Panc1 (cell line): Measurements from ENCODE around the gene FAM53B. TPM values are rescaled to one million over a fixed set of nuclear protein-coding genes. Genes with fewer than 3 reads are reported as not detected.
A peak's percentile ranks its signal among the peaks of the same experiment; 100 is the strongest.

Experiments
- ATAC-seq: fragments of 200-7000 bp; cut with Tn5 transposase; 2 replicates; pipeline ENCODE4 v1.9.1; 2020; ENCODE audit warnings: mild to moderate bottlenecking, moderate library complexity
- BruUV-seq: library from RNA; stranded (reverse); fragments of 400-500 nt; replicated peaks from 2 replicates; lab custom pipeline; 2021; lab: Mats Ljungman, UMichigan
- CTCF ChIA-PET: fragments of 300-600 bp; sonication (Branson Sonifier 250); formaldehyde crosslinking; loops from one replicate; lab custom pipeline; 2022; ENCODE audit warnings: antibody characterized with exemption; lab: Charles Lee
- POLR2A ChIA-PET: fragments of 300-600 bp; sonication (Branson Sonifier 250); formaldehyde crosslinking; loops from one replicate; lab custom pipeline; 2022; ENCODE audit warnings: antibody characterized with exemption; lab: Charles Lee
- DNase-seq: peaks from one replicate; pipeline ENCODE4 v3.0.0-alpha.2; 2010; ENCODE audit warnings: low read depth, low spot score
- H3K27ac ChIP-seq: 2 replicates; pipeline ENCODE4 v1.5.1; 2011; ENCODE audit warnings: mild to moderate bottlenecking, low read length, inconsistent platforms
- H3K27me3 ChIP-seq: fragments of 200-500 bp; sonication (Bioruptor generic); 2 replicates; pipeline ENCODE4 v1.6.0; 2014; ENCODE audit warnings: low read length, inconsistent platforms; ENCODE audit not compliant: control insufficient read depth, insufficient read depth
- H3K36me3 ChIP-seq: fragments of 200-500 bp; sonication (Bioruptor generic); 2 replicates; pipeline ENCODE4 v1.5.1; 2014; ENCODE audit warnings: inconsistent platforms, mild to moderate bottlenecking, low read length, moderate library complexity; ENCODE audit not compliant: control insufficient read depth, insufficient read depth
- H3K4me1 ChIP-seq: 2 replicates; pipeline ENCODE4 v1.5.1; 2011; ENCODE audit warnings: inconsistent platforms, mild to moderate bottlenecking, low read length, moderate library complexity; ENCODE audit not compliant: control insufficient read depth, insufficient read depth
- H3K4me3 ChIP-seq, 2 experiments: 2 replicates each; pipeline ENCODE4 v1.5.1; 2011 to 2012; ENCODE audit warnings: low read depth in 2 of 2, low read length in 2 of 2, mild to moderate bottlenecking in 2 of 2, inconsistent platforms in 1 of 2, moderate library complexity in 1 of 2
- H3K9me3 ChIP-seq: fragments of 200-500 bp; sonication (Bioruptor generic); 2 replicates; pipeline ENCODE4 v1.5.1; 2014; ENCODE audit warnings: low read depth, mild to moderate bottlenecking, inconsistent platforms, low read length, moderate library complexity; ENCODE audit not compliant: control insufficient read depth, insufficient read depth
- POLR2AphosphoS5 ChIP-seq: IDR thresholded peaks from 2 replicates; pipeline ENCODE4 v1.6.1; 2012; ENCODE audit warnings: mild to moderate bottlenecking, low read depth, low read length, moderate library complexity
- SIN3A ChIP-seq: IDR thresholded peaks from 2 replicates; pipeline ENCODE4 v1.6.1; 2012; ENCODE audit warnings: low read depth, mild to moderate bottlenecking, low read length, moderate library complexity, borderline replicate concordance; ENCODE audit not compliant: insufficient read depth
- TCF7L2 ChIP-seq: IDR thresholded peaks from 2 replicates; pipeline ENCODE4 v1.6.1; 2011; ENCODE audit warnings: mild to moderate bottlenecking, low read depth, low read length, inconsistent platforms
- in situ Hi-C: cut with HindIII; loops from 2 replicates; pipeline ENCODE4 v1.10.0; 2016; ENCODE audit warnings: low sequenced_read_pairs, low pct_unique_long_range_greater_than_20kb
- intact Hi-C: fragments of 100-400 bp; cut with micrococcal nuclease; formaldehyde crosslinking; loops from one replicate; pipeline ENCODE4 v1.10.0; 2022; ENCODE audit not compliant: unreplicated experiment
- total RNA-seq: library from RNA; stranded (reverse); gene quantifications from one replicate; pipeline ENCODE4 v1.2.1, GENCODE V29; 2021; ENCODE audit not compliant: unreplicated experiment
- TF ChIP-seq, protein P1 (sequence below), 2 experiments: IDR thresholded peaks; 2 replicates each; pipeline ENCODE4 v1.6.1; 2011 to 2012; ENCODE audit warnings: low read depth in 2 of 2, control low read depth in 1 of 2, low read length in 1 of 2, mild to moderate bottlenecking in 1 of 2, moderate library complexity in 1 of 2; ENCODE audit not compliant: insufficient read depth in 1 of 2
- TF ChIP-seq, protein P2 (sequence below): fragments of 450-650 bp; IDR thresholded peaks from 2 replicates; pipeline ENCODE4 v1.5.1; 2017; ENCODE audit warnings: mild to moderate bottlenecking

The FAM53B gene
- total RNA-seq, 1 experiment from 2014 or later: 42.5 TPM

DNA sequence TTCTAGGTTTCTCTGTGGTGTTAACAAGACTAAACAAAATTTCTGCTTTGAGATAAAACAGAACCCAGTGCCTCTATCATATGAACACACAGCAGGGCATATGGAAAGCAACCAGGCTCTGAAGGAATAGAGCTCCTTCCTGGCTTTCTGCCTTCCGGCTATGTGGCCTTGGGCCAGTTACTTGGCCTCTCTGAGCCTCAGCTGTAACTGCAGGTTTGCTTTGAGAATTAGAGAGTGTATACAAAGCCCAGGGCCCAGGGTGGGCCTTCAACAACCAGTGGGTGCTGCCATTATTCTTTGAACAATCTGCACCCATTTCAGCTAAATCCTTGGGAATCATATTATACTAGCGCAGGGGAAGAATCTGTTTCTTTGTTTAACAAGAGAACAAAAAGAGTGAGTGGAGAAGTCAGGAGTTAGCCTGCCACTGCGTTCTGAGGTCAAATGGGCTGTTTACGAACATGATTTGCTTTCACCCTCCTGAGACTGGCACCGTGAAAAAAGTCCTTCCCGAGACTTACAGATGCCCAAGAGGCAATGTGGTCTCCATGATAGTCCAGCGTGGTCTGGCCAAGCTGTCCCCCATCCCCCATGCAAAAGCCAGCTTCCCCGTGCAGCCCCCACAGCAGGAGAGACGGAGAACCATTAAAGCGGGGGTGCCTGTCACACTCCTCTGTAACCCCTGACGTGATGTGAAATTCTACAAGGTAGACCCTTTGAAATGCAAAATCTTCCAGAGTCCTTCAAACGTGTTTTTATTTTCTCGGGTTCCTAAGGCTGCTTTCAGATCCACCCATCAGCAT is 4.9 kb downstream of the FAM53B start:
- Histone ChIP-seq H3K27ac (peak overlapping the region; percentile 86), H3K4me1 (peaks cover 73% of the 10 kb centered on the region), H3K9me3 (no peaks in the 10 kb centered on the region), H3K27me3 (no peaks in the 10 kb centered on the region), H3K36me3 (no peaks in the 10 kb centered on the region), H3K4me3 (no peak overlapping the region)
- no peak for DNase-seq
- no peak for ATAC-seq
- intact Hi-C loops: no loop called here
- POLR2A ChIA-PET: no interaction called here
- no TSS peak for BruUV-seq
- TF ChIP-seq, protein P1, sequence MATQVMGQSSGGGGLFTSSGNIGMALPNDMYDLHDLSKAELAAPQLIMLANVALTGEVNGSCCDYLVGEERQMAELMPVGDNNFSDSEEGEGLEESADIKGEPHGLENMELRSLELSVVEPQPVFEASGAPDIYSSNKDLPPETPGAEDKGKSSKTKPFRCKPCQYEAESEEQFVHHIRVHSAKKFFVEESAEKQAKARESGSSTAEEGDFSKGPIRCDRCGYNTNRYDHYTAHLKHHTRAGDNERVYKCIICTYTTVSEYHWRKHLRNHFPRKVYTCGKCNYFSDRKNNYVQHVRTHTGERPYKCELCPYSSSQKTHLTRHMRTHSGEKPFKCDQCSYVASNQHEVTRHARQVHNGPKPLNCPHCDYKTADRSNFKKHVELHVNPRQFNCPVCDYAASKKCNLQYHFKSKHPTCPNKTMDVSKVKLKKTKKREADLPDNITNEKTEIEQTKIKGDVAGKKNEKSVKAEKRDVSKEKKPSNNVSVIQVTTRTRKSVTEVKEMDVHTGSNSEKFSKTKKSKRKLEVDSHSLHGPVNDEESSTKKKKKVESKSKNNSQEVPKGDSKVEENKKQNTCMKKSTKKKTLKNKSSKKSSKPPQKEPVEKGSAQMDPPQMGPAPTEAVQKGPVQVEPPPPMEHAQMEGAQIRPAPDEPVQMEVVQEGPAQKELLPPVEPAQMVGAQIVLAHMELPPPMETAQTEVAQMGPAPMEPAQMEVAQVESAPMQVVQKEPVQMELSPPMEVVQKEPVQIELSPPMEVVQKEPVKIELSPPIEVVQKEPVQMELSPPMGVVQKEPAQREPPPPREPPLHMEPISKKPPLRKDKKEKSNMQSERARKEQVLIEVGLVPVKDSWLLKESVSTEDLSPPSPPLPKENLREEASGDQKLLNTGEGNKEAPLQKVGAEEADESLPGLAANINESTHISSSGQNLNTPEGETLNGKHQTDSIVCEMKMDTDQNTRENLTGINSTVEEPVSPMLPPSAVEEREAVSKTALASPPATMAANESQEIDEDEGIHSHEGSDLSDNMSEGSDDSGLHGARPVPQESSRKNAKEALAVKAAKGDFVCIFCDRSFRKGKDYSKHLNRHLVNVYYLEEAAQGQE (IDR thresholded peaks at IDR 0.05; ENCODE audit: insufficient read depth in 1 of 2, low read depth in 2 of 2, low read length in 1 of 2): no peak
- no peak for TF ChIP-seq SIN3A
- TF ChIP-seq, protein P2, sequence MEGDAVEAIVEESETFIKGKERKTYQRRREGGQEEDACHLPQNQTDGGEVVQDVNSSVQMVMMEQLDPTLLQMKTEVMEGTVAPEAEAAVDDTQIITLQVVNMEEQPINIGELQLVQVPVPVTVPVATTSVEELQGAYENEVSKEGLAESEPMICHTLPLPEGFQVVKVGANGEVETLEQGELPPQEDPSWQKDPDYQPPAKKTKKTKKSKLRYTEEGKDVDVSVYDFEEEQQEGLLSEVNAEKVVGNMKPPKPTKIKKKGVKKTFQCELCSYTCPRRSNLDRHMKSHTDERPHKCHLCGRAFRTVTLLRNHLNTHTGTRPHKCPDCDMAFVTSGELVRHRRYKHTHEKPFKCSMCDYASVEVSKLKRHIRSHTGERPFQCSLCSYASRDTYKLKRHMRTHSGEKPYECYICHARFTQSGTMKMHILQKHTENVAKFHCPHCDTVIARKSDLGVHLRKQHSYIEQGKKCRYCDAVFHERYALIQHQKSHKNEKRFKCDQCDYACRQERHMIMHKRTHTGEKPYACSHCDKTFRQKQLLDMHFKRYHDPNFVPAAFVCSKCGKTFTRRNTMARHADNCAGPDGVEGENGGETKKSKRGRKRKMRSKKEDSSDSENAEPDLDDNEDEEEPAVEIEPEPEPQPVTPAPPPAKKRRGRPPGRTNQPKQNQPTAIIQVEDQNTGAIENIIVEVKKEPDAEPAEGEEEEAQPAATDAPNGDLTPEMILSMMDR: no peak
- in situ Hi-C loops: no loop called here
- CTCF ChIA-PET: interaction anchor here (1.5 kb wide), 1 partner anchor 38 kb away, joined by 4 read pairs; no protein-coding TSS in a partner anchor

DNA sequence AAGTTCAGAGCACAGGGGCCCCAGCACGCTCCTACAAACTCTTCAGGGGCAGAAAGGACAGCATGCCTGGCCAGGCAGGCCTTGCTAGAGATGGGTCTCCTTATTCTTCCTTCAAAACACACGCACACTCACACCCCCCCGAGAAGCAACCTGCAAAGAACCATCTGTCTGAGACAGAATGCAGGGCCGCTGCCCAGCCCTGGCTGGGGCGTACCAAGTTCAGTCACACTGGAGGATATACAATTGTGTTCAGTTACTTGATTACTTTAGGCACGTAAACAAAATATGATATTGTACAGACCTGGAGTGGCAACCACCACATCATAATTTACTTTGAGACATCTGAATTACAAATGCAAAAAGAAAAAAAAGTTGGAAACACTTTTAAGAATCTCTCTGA is 5.7 kb downstream of the FAM53B start:
- H3K9me3 ChIP-seq: no peaks in the 10 kb centered on the region
- ChIA-PET CTCF (no interaction called here), POLR2A (no interaction called here)
- TF ChIP-seq SIN3A (no peak), TCF7L2 (no peak), POLR2AphosphoS5 (no peak)
- TF ChIP-seq, protein P1 (IDR thresholded peaks at IDR 0.05; ENCODE audit: insufficient read depth in 1 of 2, low read depth in 2 of 2, low read length in 1 of 2): no peak
- TF ChIP-seq, protein P2: no peak
- intact Hi-C loops: no loop called here
- DNase-seq (no peak), ATAC-seq (no peak)
- in situ Hi-C loops: no loop called here
- no peaks in the 10 kb centered on the region for H3K27me3 ChIP-seq
- H3K36me3 ChIP-seq: no peaks in the 10 kb centered on the region
- H3K4me1 ChIP-seq: peaks cover 77% of the 10 kb centered on the region
- BruUV-seq: no TSS peak
- peak overlapping the region; percentile 86; the same call in 1 of the 2 replicates for H3K27ac ChIP-seq
- no peak overlapping the region for H3K4me3 ChIP-seq
